WTC11 (cell line): ENCODE results near the gene ZIC4. TPM values are rescaled to one million over a fixed set of nuclear protein-coding genes. Genes with fewer than 3 reads are reported as not detected.
A peak's percentile ranks its signal among the peaks of the same experiment; 100 is the strongest.

ENCODE experiments used
- ATAC-seq: fragments of 200-7000 bp; cut with Tn5 transposase; 2 replicates; pipeline ENCODE4 v1.10.0; 2021; ENCODE audit warnings: mild to moderate bottlenecking, moderate library complexity
- CTCF ChIA-PET: fragments of 300-600 bp; sonication (Branson Sonifier 250); formaldehyde crosslinking; loops from one replicate; lab custom pipeline; 2021; ENCODE audit warnings: antibody characterized with exemption; lab: Charles Lee
- POLR2A ChIA-PET: fragments of 350-600 bp; sonication (Branson Sonifier 250); formaldehyde crosslinking; loops from one replicate; lab custom pipeline; 2021; ENCODE audit warnings: antibody characterized with exemption; lab: Charles Lee
- DNase-seq: peaks from one replicate; pipeline ENCODE4 v3.0.0; 2021; ENCODE audit warnings: low spot score
- H3K27ac Mint-ChIP-seq: 2 replicates; pipeline ENCODE4 v1.8.0; 2021; ENCODE audit warnings: mixed read lengths
- H3K27me3 Mint-ChIP-seq: 2 replicates; pipeline ENCODE4 v1.8.0; 2021; ENCODE audit warnings: low read depth, mild to moderate bottlenecking, moderate library complexity, mixed read lengths
- H3K36me3 Mint-ChIP-seq: 2 replicates; pipeline ENCODE4 v1.8.0; 2021; ENCODE audit warnings: mixed read lengths
- H3K4me1 Mint-ChIP-seq: 2 replicates; pipeline ENCODE4 v1.8.0; 2022; ENCODE audit warnings: mixed read lengths
- H3K4me3 Mint-ChIP-seq: 2 replicates; pipeline ENCODE4 v1.8.0; 2021; ENCODE audit warnings: mild to moderate bottlenecking, moderate library complexity, mixed read lengths
- H3K9me3 Mint-ChIP-seq: 2 replicates; pipeline ENCODE4 v1.8.0; 2021; ENCODE audit warnings: mixed read lengths
- ATF1 ChIP-seq: sonication (generic); formaldehyde crosslinking; IDR thresholded peaks from 2 replicates; pipeline ENCODE4 v1.8.1; 2023; ENCODE audit warnings: mild to moderate bottlenecking, moderate library complexity, missing genetic modification reagents
- ETV6 ChIP-seq: sonication (generic); formaldehyde crosslinking; IDR thresholded peaks from 2 replicates; pipeline ENCODE4 v1.8.1; 2022; ENCODE audit warnings: mild to moderate bottlenecking, missing genetic modification reagents
- GTF2I ChIP-seq: fragments of 250-450 bp; sonication (Bioruptor Pico); conservative IDR thresholded peaks from 2 replicates; pipeline ENCODE4 v1.4.0; 2021; ENCODE audit warnings: mild to moderate bottlenecking
- IRF2 ChIP-seq: sonication (generic); formaldehyde crosslinking; IDR thresholded peaks from 2 replicates; pipeline ENCODE4 v1.8.0; 2022; ENCODE audit warnings: low read depth, missing genetic modification reagents, borderline replicate concordance
- KAT7 ChIP-seq: sonication (generic); formaldehyde crosslinking; IDR thresholded peaks from 2 replicates; pipeline ENCODE4 v1.8.1; 2023; ENCODE audit warnings: missing genetic modification reagents, mild to moderate bottlenecking, borderline replicate concordance
- NFYB ChIP-seq: sonication (generic); formaldehyde crosslinking; conservative IDR thresholded peaks from 2 replicates; pipeline ENCODE4 v1.8.0; 2022; ENCODE audit warnings: low read depth, missing genetic modification reagents
- NR2C2 ChIP-seq: sonication (generic); formaldehyde crosslinking; IDR thresholded peaks from 2 replicates; pipeline ENCODE4 v1.8.0; 2022; ENCODE audit warnings: mild to moderate bottlenecking, missing genetic modification reagents
- OVOL2 ChIP-seq: fragments of 250-450 bp; sonication (Bioruptor Pico); IDR thresholded peaks from 2 replicates; pipeline ENCODE4 v1.9.0; 2021; ENCODE audit warnings: mild to moderate bottlenecking, borderline replicate concordance
- RELA ChIP-seq: sonication (generic); formaldehyde crosslinking; IDR thresholded peaks from 2 replicates; pipeline ENCODE4 v1.8.1; 2022; ENCODE audit warnings: missing genetic modification reagents, mild to moderate bottlenecking, borderline replicate concordance
- RORB ChIP-seq: fragments of 250-450 bp; sonication (Bioruptor Pico); IDR thresholded peaks from 2 replicates; pipeline ENCODE4 v1.9.0; 2021; ENCODE audit warnings: mild to moderate bottlenecking
- SOX15 ChIP-seq: fragments of 250-450 bp; sonication (Bioruptor Pico); IDR thresholded peaks from 2 replicates; pipeline ENCODE4 v1.9.0; 2021; ENCODE audit warnings: mild to moderate bottlenecking
- ZNF232 ChIP-seq: sonication (generic); formaldehyde crosslinking; IDR thresholded peaks from 2 replicates; pipeline ENCODE4 v1.8.0; 2022; ENCODE audit warnings: mild to moderate bottlenecking, missing genetic modification reagents
- total RNA-seq: library from RNA; stranded (reverse); gene quantifications from 3 replicates; pipeline ENCODE4 v1.2.3, GENCODE V29; 2021
- TF ChIP-seq, protein P1 (sequence below): fragments of 250-450 bp; sonication (Bioruptor Pico); IDR thresholded peaks from 2 replicates; pipeline ENCODE4 v1.9.0; 2021; ENCODE audit warnings: mild to moderate bottlenecking
- TF ChIP-seq, protein P2 (sequence below): fragments of 200-600 bp; IDR thresholded peaks from 2 replicates; pipeline ENCODE4 v1.8.0; 2022; ENCODE audit warnings: antibody characterized with exemption
- TF ChIP-seq, protein P3 (sequence below): sonication (generic); formaldehyde crosslinking; IDR thresholded peaks from 2 replicates; pipeline ENCODE4 v1.8.0; 2023; ENCODE audit warnings: missing genetic modification reagents, mild to moderate bottlenecking, borderline replicate concordance

Gene ZIC4
- total RNA-seq, 1 experiment from 2014 or later, result 3.5 TPM

DNA sequence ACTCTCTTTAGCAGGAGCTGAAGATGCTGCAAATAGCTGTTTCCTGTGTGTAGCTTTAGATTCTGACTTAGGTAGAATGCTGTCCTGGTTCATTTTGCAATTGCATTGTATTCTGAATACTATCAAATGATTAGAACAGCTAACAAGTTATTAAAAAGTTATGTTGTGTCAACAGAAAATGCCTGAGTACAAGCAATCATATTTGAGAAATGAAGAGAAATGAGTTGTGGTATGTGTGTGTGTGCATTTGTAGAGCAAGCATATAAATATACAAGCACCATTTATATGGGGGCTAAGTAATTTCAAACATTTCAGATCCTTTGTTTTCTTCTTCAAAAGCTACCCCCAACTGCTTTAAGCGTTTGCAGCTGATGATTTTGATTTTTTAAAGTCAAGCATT is 10.6 kb upstream of the ZIC4 start (continued):
- no peak for TF ChIP-seq NR2C2 (CRISPR knock-in tag)

DNA sequence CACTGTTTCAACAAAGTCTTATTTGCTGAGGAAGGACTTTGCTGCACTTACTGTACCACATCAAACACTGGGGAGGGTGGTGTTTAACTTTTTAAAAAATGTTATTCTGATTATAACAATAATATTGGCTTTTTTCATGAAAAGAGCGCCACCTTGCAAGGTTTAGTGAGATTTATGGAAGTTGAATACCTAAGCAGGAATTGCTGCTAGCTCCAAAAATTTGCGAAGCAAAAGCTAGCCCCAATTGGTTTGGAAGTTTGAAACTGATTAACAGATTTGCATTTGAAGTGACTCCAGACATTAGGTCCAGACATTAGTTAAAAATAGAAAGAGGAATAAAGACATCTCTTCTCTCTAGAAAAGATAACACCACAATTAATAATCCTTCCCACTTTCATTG is 9.5 kb upstream of the ZIC4 start:
- ATAC-seq (no peak), DNase-seq (no peak)
- H3K27me3 Mint-ChIP-seq, result peaks cover 99% of the 10 kb centered on the region
- no peak for TF ChIP-seq KAT7 (CRISPR knock-in tag)
- no peak for TF ChIP-seq NFYB (CRISPR knock-in tag)
- TF ChIP-seq ATF1 (CRISPR knock-in tag), result no peak
- no peak for TF ChIP-seq ETV6 (CRISPR knock-in tag)
- TF ChIP-seq, all 79 proteins: peak for 0
- Mint-ChIP-seq H3K4me3 (no peak overlapping the region), H3K36me3 (peaks cover under 1% of the 10 kb centered on the region; the same call in 1 of the 2 replicates), H3K9me3 (no peaks in the 10 kb centered on the region), H3K27ac (no peak overlapping the region), H3K4me1 (peaks cover 90% of the 10 kb centered on the region)
- POLR2A ChIA-PET, result interaction anchor here (0.6 kb wide), 1 partner anchor 72 kb away, joined by 3 read pairs; no protein-coding TSS in a partner anchor
- CTCF ChIA-PET, result interaction anchor here (0.7 to 4.0 kb wide), 5 partner anchors 14 to 59 kb away, joined by 3 to 23 read pairs (median 4); no protein-coding TSS in a partner anchor

DNA sequence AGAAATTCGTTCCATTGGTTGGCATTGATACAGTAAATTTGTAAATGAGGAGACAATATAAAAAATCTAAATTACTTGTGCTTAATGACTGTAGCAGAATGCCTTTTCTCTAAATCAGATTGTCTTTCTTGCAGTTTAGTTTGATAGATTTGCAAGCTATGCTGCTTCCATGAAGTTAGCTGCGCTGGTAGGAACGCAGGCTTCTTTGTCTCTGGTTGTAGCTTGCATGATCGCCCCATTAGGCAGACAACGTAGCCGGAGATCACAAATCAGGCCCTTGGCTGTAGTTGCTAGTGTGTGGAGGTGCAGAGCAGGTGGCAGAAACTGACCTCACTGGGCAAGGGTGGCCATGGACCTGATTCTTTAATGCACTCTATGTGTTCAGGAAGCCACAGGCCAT is 8.9 kb upstream of the ZIC4 start:
- ChIA-PET POLR2A (interaction anchor here (0.6 kb wide), 2 partner anchors 28 to 72 kb away, joined by 3 to 5 read pairs; no protein-coding TSS in a partner anchor), CTCF (interaction anchor here (0.5 to 4.0 kb wide), 5 partner anchors 23 to 202 kb away, joined by 3 to 23 read pairs (median 4); no protein-coding TSS in a partner anchor)
- DNase-seq (peak; percentile 20), ATAC-seq (no peak)
- Mint-ChIP-seq H3K4me3 (no peak overlapping the region; the same call in 1 of the 2 replicates), H3K9me3 (no peaks in the 10 kb centered on the region), H3K27me3 (peaks cover 99% of the 10 kb centered on the region), H3K36me3 (peaks cover 3% of the 10 kb centered on the region; the same call in 1 of the 2 replicates), H3K27ac (peak overlapping the region; percentile 75; the same call in 1 of the 2 replicates), H3K4me1 (peaks cover 87% of the 10 kb centered on the region)
- TF ChIP-seq RORB, result no peak
- TF ChIP-seq, protein P1, sequence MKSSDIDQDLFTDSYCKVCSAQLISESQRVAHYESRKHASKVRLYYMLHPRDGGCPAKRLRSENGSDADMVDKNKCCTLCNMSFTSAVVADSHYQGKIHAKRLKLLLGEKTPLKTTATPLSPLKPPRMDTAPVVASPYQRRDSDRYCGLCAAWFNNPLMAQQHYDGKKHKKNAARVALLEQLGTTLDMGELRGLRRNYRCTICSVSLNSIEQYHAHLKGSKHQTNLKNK, result no peak
- TF ChIP-seq ZNF232 (CRISPR knock-in tag), result no peak
- TF ChIP-seq RELA (CRISPR knock-in tag), result no peak
- no peak for TF ChIP-seq IRF2 (CRISPR knock-in tag)
- TF ChIP-seq OVOL2 (CRISPR knock-in tag), result no peak
- TF ChIP-seq SOX15 (CRISPR knock-in tag), result no peak
- TF ChIP-seq, protein P2, sequence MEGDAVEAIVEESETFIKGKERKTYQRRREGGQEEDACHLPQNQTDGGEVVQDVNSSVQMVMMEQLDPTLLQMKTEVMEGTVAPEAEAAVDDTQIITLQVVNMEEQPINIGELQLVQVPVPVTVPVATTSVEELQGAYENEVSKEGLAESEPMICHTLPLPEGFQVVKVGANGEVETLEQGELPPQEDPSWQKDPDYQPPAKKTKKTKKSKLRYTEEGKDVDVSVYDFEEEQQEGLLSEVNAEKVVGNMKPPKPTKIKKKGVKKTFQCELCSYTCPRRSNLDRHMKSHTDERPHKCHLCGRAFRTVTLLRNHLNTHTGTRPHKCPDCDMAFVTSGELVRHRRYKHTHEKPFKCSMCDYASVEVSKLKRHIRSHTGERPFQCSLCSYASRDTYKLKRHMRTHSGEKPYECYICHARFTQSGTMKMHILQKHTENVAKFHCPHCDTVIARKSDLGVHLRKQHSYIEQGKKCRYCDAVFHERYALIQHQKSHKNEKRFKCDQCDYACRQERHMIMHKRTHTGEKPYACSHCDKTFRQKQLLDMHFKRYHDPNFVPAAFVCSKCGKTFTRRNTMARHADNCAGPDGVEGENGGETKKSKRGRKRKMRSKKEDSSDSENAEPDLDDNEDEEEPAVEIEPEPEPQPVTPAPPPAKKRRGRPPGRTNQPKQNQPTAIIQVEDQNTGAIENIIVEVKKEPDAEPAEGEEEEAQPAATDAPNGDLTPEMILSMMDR, result no peak
- no peak for TF ChIP-seq KAT7 (CRISPR knock-in tag)
- no peak for TF ChIP-seq ATF1 (CRISPR knock-in tag)
- TF ChIP-seq, protein P3, sequence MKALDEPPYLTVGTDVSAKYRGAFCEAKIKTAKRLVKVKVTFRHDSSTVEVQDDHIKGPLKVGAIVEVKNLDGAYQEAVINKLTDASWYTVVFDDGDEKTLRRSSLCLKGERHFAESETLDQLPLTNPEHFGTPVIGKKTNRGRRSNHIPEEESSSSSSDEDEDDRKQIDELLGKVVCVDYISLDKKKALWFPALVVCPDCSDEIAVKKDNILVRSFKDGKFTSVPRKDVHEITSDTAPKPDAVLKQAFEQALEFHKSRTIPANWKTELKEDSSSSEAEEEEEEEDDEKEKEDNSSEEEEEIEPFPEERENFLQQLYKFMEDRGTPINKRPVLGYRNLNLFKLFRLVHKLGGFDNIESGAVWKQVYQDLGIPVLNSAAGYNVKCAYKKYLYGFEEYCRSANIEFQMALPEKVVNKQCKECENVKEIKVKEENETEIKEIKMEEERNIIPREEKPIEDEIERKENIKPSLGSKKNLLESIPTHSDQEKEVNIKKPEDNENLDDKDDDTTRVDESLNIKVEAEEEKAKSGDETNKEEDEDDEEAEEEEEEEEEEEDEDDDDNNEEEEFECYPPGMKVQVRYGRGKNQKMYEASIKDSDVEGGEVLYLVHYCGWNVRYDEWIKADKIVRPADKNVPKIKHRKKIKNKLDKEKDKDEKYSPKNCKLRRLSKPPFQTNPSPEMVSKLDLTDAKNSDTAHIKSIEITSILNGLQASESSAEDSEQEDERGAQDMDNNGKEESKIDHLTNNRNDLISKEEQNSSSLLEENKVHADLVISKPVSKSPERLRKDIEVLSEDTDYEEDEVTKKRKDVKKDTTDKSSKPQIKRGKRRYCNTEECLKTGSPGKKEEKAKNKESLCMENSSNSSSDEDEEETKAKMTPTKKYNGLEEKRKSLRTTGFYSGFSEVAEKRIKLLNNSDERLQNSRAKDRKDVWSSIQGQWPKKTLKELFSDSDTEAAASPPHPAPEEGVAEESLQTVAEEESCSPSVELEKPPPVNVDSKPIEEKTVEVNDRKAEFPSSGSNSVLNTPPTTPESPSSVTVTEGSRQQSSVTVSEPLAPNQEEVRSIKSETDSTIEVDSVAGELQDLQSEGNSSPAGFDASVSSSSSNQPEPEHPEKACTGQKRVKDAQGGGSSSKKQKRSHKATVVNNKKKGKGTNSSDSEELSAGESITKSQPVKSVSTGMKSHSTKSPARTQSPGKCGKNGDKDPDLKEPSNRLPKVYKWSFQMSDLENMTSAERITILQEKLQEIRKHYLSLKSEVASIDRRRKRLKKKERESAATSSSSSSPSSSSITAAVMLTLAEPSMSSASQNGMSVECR (CRISPR knock-in tag), result no peak
- TF ChIP-seq GTF2I, result no peak
